ENCODE data around the gene AMN1. TPM values are rescaled to one million over a fixed set of nuclear protein-coding genes. Genes with fewer than 3 reads are reported as not detected.
A peak's percentile ranks its signal among the peaks of the same experiment; 100 is the strongest.

AMN1 gene
- total and polyA plus RNA-seq, 2 of the 13 experiments (the other 11 are each of a cell fraction or from before 2014, with no cell fraction given): 7.5 to 26.5 TPM

- no peak for TF ChIP-seq ZNF251 (CRISPR knock-in tag; IDR thresholded peaks at IDR 0.05)
- TF ChIP-seq KLF12 (CRISPR knock-in tag; IDR thresholded peaks at IDR 0.05; ENCODE audit: borderline replicate concordance): no peak; the same call in 1 of the 2 replicates
- TF ChIP-seq EZH2 (conservative IDR thresholded peaks at IDR 0.05; ENCODE audit: low read depth, low read length): no peak
- TF ChIP-seq LCORL (IDR thresholded peaks at IDR 0.05): no peak
- TF ChIP-seq LCORL (CRISPR knock-in tag; IDR thresholded peaks at IDR 0.05): peak; percentile 85
- TF ChIP-seq PBX3 (CRISPR knock-in tag; IDR thresholded peaks at IDR 0.05; ENCODE audit: borderline replicate concordance): no peak
- TF ChIP-seq KMT2B (CRISPR knock-in tag; IDR thresholded peaks at IDR 0.05): no peak
- peak; percentile 83 for TF ChIP-seq ZBTB25 (CRISPR knock-in tag; IDR thresholded peaks at IDR 0.05)
- TF ChIP-seq ZKSCAN5 (CRISPR knock-in tag; IDR thresholded peaks at IDR 0.05): peak; percentile 75; the same call in 1 of the 2 replicates
- no peak for TF ChIP-seq NBN (conservative IDR thresholded peaks at IDR 0.05)
- TF ChIP-seq MNT (IDR thresholded peaks at IDR 0.05): 0 out of 2 replicates have a peak, but pooled peaks have one; percentile 20
- peak; percentile 91 for TF ChIP-seq FOSL2 (CRISPR knock-in tag; IDR thresholded peaks at IDR 0.05)
- no peak for TF ChIP-seq NFYB (CRISPR knock-in tag; IDR thresholded peaks at IDR 0.05)
- TF ChIP-seq ATRX (CRISPR knock-in tag; IDR thresholded peaks at IDR 0.05; ENCODE audit: borderline replicate concordance): no peak
- TF ChIP-seq MED8 (CRISPR knock-in tag; IDR thresholded peaks at IDR 0.05; ENCODE audit: insufficient replicate concordance): no peak
- peak; percentile 58; the same call in 1 of the 2 replicates for TF ChIP-seq AHR (CRISPR knock-in tag; IDR thresholded peaks at IDR 0.05)
- TF ChIP-seq THAP11 (CRISPR knock-in tag; IDR thresholded peaks at IDR 0.05): peak; percentile 68
- no peak for TF ChIP-seq ZNF749 (CRISPR knock-in tag; IDR thresholded peaks at IDR 0.05; ENCODE audit: borderline replicate concordance)
- TF ChIP-seq MAFK (conservative IDR thresholded peaks at IDR 0.05 in 1 of 2, IDR thresholded peaks at IDR 0.05 in 1 of 2; ENCODE audit: low read length in 2 of 2): peak in 1 of 2 experiments; percentile 27; a peak in 2 of 4 replicates
- TF ChIP-seq RBM39 (IDR thresholded peaks at IDR 0.05; ENCODE audit: low read depth, low read length, poor library complexity, severe bottlenecking): no peak
- TF ChIP-seq GZF1 (CRISPR knock-in tag; IDR thresholded peaks at IDR 0.05): no peak
- no peak for TF ChIP-seq ZKSCAN1 (IDR thresholded peaks at IDR 0.05; ENCODE audit: low read length)
- TF ChIP-seq MIER3 (CRISPR knock-in tag; IDR thresholded peaks at IDR 0.05; ENCODE audit: borderline replicate concordance): peak; percentile 79
- TF ChIP-seq PHB2 (IDR thresholded peaks at IDR 0.05; ENCODE audit: partially characterized antibody): no peak
- no peak for TF ChIP-seq ZNF549 (CRISPR knock-in tag; IDR thresholded peaks at IDR 0.05)
- peak; percentile 76; the same call in 1 of the 2 replicates for TF ChIP-seq HOXA3 (CRISPR knock-in tag; IDR thresholded peaks at IDR 0.05)
- TF ChIP-seq JARID2 (CRISPR knock-in tag; IDR thresholded peaks at IDR 0.05; ENCODE audit: insufficient replicate concordance): no peak
- no peak for TF ChIP-seq ZIK1 (CRISPR knock-in tag; IDR thresholded peaks at IDR 0.05; ENCODE audit: borderline replicate concordance, low read depth)
- no peak for TF ChIP-seq ZNF563 (CRISPR knock-in tag; IDR thresholded peaks at IDR 0.05)
- peak; percentile 93 for TF ChIP-seq TBX3 (IDR thresholded peaks at IDR 0.05; ENCODE audit: borderline replicate concordance)
- 0 out of 2 replicates have a peak, but pooled peaks have one; percentile 30 for TF ChIP-seq SMARCE1 (IDR thresholded peaks at IDR 0.05; ENCODE audit: borderline replicate concordance)
These were observed 44.5 kb upstream of the AMN1 start (continued) for GRCh38 chr12:31773223-31773750.

Measured in HepG2 (cell line).